ENCODE measurements around the gene FBLN1. TPM values are rescaled to one million over a fixed set of nuclear protein-coding genes. Genes with fewer than 3 reads are reported as not detected.

The FBLN1 gene
- polyA plus RNA-seq, 3 donors, result 0.03 to 0.17 TPM; not detected in 1

GRCh38 chr22:45543243-45543642, 40.6 kb downstream of the FBLN1 start:
- H3K9me3 ChIP-seq (replicated peaks in 1 of 2; ENCODE audit: control insufficient read depth in 1 of 2, insufficient read depth in 1 of 2, low read length in 2 of 2), result no peaks in the 10 kb centered on the region
- no peak overlapping the region for H3K9ac ChIP-seq (ENCODE audit: insufficient read depth, low read length, poor library complexity, severe bottlenecking)
- no peaks in the 10 kb centered on the region for H3K27me3 ChIP-seq (ENCODE audit: control insufficient read depth in 2 of 2, insufficient read depth in 2 of 2, low read length in 2 of 2)
- no peaks in the 10 kb centered on the region for H3K36me3 Mint-ChIP-seq
- H3K79me2 ChIP-seq (ENCODE audit: insufficient read depth, low read length), result no peaks in the 10 kb centered on the region
- no peak overlapping the region for H3K4me3 ChIP-seq (replicated peaks in 1 of 3; ENCODE audit: low read depth in 2 of 3, low read length in 3 of 3)
- H3K4me1 ChIP-seq (ENCODE audit: control insufficient read depth in 1 of 2, insufficient read depth in 2 of 2, low read length in 2 of 2), result no peaks in the 10 kb centered on the region
- H3K4me2 ChIP-seq (replicated peaks; ENCODE audit: extremely low read depth, low read length, poor library complexity, severe bottlenecking), result no peak overlapping the region
- peaks cover 0 to 2% (median 0%) of the 10 kb centered on the region in 7 donors for H3K9me3 Mint-ChIP-seq
- intact Hi-C loops (cut with micrococcal nuclease), result no loop called here
- no peak overlapping the region for H3K4me3 Mint-ChIP-seq
- no peak overlapping the region for H2AFZ ChIP-seq (ENCODE audit: insufficient read depth, low read depth, low read length, poor library complexity, severe bottlenecking)
- H4K20me1 ChIP-seq (ENCODE audit: insufficient read depth, low read length), result no peaks in the 10 kb centered on the region
- no peaks in the 10 kb centered on the region for H3K4me1 Mint-ChIP-seq
- TF ChIP-seq CTCF (IDR thresholded peaks at IDR 0.05), result no peak
- H3K27me3 Mint-ChIP-seq (ENCODE audit: low read depth in 3 of 3), result peaks cover 4 to 24% (median 7%) of the 10 kb centered on the region in 3 donors
- no peak overlapping the region for H3K27ac Mint-ChIP-seq
- no peaks in the 10 kb centered on the region for H3K36me3 ChIP-seq (replicated peaks in 1 of 2; ENCODE audit: control insufficient read depth in 1 of 2, insufficient read depth in 2 of 2, low read length in 2 of 2)
- no peak overlapping the region for H3K27ac ChIP-seq (ENCODE audit: low read depth in 1 of 2, low read length in 2 of 2)
- 100% methylated on average over 1 of the region's 13 CpGs for WGBS (ENCODE audit: insufficient coverage)
- no peak for DNase-seq

GRCh38 chr22:45544588-45545170, 42.0 kb downstream of the FBLN1 start:
- H4K20me1 ChIP-seq (ENCODE audit: insufficient read depth, low read length), result no peaks in the 10 kb centered on the region
- no peaks in the 10 kb centered on the region for H3K27me3 ChIP-seq (ENCODE audit: control insufficient read depth in 2 of 2, insufficient read depth in 2 of 2, low read length in 2 of 2)
- no peaks in the 10 kb centered on the region for H3K36me3 ChIP-seq (replicated peaks in 1 of 2; ENCODE audit: control insufficient read depth in 1 of 2, insufficient read depth in 2 of 2, low read length in 2 of 2)
- no peak overlapping the region for H2AFZ ChIP-seq (ENCODE audit: insufficient read depth, low read depth, low read length, poor library complexity, severe bottlenecking)
- intact Hi-C loops (cut with micrococcal nuclease), result no loop called here
- Mint-ChIP-seq H3K4me3 (no peak overlapping the region), H3K4me1 (no peaks in the 10 kb centered on the region), H3K9me3 (peaks cover 0 to 2% (median 0%) of the 10 kb centered on the region in 7 donors), H3K27ac (no peak overlapping the region), H3K36me3 (no peaks in the 10 kb centered on the region), H3K27me3 (ENCODE audit: low read depth in 3 of 3) (peaks cover 1 to 12% (median 5%) of the 10 kb centered on the region in 3 donors)
- no peak overlapping the region for H3K27ac ChIP-seq (ENCODE audit: low read depth in 1 of 2, low read length in 2 of 2)
- H3K4me2 ChIP-seq (replicated peaks; ENCODE audit: extremely low read depth, low read length, poor library complexity, severe bottlenecking), result no peak overlapping the region
- WGBS (ENCODE audit: insufficient coverage), result 93% methylated on average over 11 of the region's 12 CpGs
- DNase-seq, result no peak
- no peak overlapping the region for H3K9ac ChIP-seq (ENCODE audit: insufficient read depth, low read length, poor library complexity, severe bottlenecking)
- TF ChIP-seq CTCF (IDR thresholded peaks at IDR 0.05), result no peak
- H3K79me2 ChIP-seq (ENCODE audit: insufficient read depth, low read length), result no peaks in the 10 kb centered on the region
- H3K9me3 ChIP-seq (replicated peaks in 1 of 2; ENCODE audit: control insufficient read depth in 1 of 2, insufficient read depth in 1 of 2, low read length in 2 of 2), result no peaks in the 10 kb centered on the region
- H3K4me3 ChIP-seq (replicated peaks in 1 of 3; ENCODE audit: low read depth in 2 of 3, low read length in 3 of 3), result no peak overlapping the region
- H3K4me1 ChIP-seq (ENCODE audit: control insufficient read depth in 1 of 2, insufficient read depth in 2 of 2, low read length in 2 of 2), result no peaks in the 10 kb centered on the region

Measured in CD14-positive monocyte (primary cell).